Measurements from ENCODE around the gene RFT1.
"Not testable (repeated sequence)": the region's sequence is repeated elsewhere in the genome, so short reads cannot be mapped to it uniquely, and the experiment has no call there.

The RFT1 gene

DNA sequence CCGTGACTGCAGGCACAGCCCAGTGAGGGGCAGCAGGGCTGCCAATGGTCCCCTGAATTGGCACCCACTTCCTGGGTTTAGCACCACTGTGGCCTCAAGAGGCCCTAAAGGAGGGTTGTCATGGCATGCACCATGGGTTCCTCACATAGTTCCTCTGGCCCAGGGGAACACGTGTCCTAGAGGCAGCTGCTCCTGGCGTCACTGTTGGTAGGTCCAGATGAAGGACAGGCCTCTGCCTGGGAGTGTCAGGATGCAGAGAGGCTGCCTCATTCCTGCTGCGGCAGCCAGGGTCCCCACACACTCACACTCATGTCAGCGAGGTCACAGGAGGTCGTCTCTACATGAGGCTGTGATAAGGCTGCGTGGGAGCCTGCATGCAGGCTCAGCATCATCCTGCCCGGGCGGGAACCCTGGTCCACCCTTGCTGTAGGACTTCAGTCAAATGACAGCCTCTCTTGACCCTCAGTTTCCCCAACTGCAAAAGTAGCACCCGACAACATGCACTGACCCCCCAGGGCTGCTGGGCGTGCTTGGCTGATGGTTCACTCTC is 58.3 kb downstream of the RFT1 start:
- no peak for DNase-seq (ENCODE audit: low spot score)

- DNase-seq (ENCODE audit: low spot score), result no peak
These were observed 60.7 kb downstream of the RFT1 start for GRCh38 chr3:53069422-53070068.

DNA sequence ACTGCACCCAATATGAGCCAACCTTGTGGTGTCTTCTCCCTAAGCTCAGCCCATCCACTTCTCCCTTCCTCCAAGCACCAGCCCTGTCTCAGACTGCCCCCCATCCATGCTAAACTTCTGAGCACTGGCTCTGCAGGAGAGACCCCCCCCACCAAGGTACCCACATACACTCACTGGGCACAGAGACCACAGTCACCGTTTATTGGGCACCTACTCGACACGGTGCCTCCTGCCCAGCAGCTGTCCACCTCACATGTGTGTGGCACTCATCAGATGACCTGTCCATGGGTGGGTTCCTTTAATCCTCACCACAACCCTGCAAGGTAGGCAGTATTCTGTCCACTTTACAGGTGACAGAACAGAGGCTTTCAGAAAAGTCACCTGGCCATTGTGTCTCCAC is 62.1 kb downstream of the RFT1 start:
- DNase-seq (ENCODE audit: low spot score), result no peak

DNA sequence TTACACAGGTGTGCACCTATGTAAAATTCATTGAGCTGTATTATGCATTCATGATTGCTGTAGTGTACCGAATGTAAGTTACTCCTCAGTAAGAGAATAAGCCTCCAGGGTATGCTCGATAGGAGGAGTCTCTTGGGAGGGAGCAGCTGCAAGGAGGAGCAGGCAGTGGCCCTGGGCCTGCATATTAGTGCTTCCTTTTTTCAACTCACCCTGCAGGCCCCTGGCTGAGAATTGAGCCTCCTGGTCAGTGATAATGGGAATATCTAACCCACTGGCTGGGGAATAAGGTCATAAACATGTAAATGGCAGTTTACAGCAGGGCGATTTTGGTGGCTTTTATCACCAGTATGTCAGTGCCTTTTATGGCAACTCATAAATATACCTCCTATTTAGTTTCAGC is 62.7 kb downstream of the RFT1 start:
- no peak for DNase-seq (ENCODE audit: low spot score)

GRCh38 chr3:53065841-53066480 is 64.3 kb downstream of the RFT1 start:
- DNase-seq (ENCODE audit: low spot score), result no peak

GRCh38 chr3:53062905-53063304 is 67.3 kb downstream of the RFT1 start:
- DNase-seq (ENCODE audit: low spot score), result no peak

GRCh38 chr3:53056442-53056841 is 73.8 kb downstream of the RFT1 start:
- DNase-seq (ENCODE audit: low spot score), result peak; percentile 30

DNA sequence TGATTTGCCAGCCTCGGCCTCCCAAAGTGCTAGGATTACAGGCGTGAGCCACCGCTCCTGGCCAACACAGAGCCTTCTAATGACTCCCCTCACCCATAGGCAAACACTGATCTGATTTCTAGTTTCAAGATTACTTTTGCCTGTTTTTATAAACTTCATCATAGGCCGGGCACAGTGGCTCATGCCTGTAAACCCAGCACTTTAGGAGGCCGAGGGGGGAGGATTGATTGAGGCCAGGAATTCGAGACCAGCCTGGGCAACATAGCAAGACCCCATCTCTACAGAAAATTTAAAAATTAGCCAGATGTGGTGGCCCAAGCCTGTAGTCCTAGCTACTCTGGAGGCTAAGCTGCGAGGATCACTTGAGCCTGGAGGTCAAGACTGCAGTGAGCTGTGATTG is 76.0 kb downstream of the RFT1 start:
- DNase-seq (ENCODE audit: low spot score), result not testable (repeated sequence)

DNA sequence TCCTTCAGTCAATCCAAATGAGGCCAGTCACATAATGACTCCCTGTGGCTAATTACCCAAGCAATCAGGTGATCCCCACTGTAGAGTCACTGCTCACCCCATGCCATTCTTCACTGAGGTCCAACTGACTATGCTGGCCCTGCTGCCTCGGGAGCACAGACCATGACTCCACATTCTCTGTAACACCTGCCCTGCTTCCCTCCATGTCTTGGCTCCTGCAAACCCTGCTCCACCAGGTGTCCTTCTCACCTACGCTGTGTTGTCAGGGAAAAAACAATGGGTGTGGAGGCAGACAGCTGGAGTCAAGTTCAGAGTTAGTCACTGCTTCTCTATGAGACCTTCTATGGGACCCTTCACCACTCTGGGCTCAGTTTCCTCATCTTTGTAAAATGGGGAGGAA is 78.3 kb downstream of the RFT1 start:
- no peak for DNase-seq (ENCODE audit: low spot score)

- no peak for DNase-seq (ENCODE audit: low spot score)
These were observed 80.2 kb downstream of the RFT1 start for GRCh38 chr3:53049987-53050386.

- peak; percentile 56 for DNase-seq (ENCODE audit: low spot score)
These were observed 83.8 kb downstream of the RFT1 start for GRCh38 chr3:53046171-53047170.

GRCh38 chr3:53045518-53046170 is 84.6 kb downstream of the RFT1 start, which contains the start of gene SFMBT1:
Gene SFMBT1, minus strand, starts transcription at chr3:53046073. Its CDS starts 76,945 bp downstream, at chr3:52969128.
- DNase-seq (ENCODE audit: low spot score), result peak; percentile 75

- DNase-seq (ENCODE audit: low spot score), result peak; percentile 71
These were observed 85.3 kb downstream of the RFT1 start for GRCh38 chr3:53044711-53045517.

GRCh38 chr3:53044371-53044710 is 85.9 kb downstream of the RFT1 start:
- peak; percentile 52 for DNase-seq (ENCODE audit: low spot score)

DNA sequence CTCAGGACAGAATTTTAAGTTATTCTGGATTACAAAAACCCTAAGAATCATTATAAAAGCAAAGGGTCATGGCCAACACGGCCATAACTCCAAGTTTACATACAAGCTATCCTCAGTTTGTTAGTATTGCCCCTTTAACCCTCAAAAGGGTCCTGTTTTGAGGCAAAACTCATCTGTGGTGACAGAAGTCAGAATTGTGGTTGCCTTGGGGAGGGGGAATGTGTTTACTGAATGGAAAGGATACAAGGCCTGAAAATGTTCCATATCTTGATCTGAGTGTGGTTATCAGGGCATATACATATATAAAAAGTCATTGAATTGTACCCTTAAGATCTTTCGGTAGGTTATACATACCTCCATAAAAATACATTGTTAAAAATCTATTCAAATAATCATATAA is 86.5 kb downstream of the RFT1 start:
- no peak for DNase-seq (ENCODE audit: low spot score)

DNA sequence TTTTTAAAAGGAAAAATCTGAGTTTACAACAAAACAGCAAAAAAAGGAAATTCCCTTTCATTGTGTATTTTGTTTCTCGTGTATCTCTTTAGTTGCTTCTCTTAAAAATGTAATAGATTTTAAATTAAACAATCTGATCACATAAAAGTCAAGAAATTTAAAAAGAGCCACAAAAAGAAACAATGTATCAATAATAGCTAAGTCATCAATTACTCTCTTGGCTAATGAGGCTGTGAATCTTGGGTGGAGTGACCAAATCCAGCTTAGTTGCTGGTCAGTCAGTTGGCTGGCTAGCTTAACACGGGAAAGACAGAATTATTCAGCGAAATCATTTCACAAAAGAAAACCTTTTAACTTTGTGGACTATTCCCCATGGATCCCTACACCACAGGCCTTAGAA is 87.6 kb downstream of the RFT1 start:
- DNase-seq (ENCODE audit: low spot score), result no peak

- peak; percentile 94 for DNase-seq (ENCODE audit: low spot score)
These were observed 89.8 kb downstream of the RFT1 start for GRCh38 chr3:53040351-53040820.

DNA sequence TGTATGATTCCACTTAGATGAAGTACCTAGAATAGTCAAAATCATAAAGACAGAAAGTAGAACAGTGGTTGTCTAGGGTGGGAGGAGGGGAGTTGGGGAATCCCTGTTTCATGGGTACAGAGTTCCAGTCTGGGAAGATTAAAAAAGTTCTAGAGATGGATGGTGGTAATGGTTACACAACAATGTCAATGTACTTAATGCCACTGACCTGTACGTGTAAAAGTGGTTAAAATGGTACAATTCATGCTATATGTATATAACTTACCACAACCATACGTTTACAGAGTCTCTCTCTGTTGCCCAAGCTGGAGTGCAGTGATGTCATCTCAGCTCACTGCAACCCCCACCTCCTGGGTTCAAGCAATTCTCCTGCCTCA is 90.9 kb downstream of the RFT1 start:
- no peak for DNase-seq (ENCODE audit: low spot score)

- no peak for DNase-seq (ENCODE audit: low spot score)
These were observed 91.4 kb downstream of the RFT1 start for GRCh38 chr3:53038679-53039375.

Data from kidney tubule cell (primary cell).